NT2/D1 (cell line): ENCODE results near the gene LAMB1.

Experiments used
- DNase-seq: peaks from one replicate; pipeline ENCODE4 v3.0.0-alpha.2; 2011; ENCODE audit warnings: low read depth, low spot score
- H3K27me3 ChIP-seq: 2 replicates; pipeline ENCODE4 v1.6.0; 2011; ENCODE audit warnings: mild to moderate bottlenecking; ENCODE audit not compliant: insufficient read length, insufficient read depth
- H3K36me3 ChIP-seq: 2 replicates; pipeline ENCODE4 v1.6.1; 2011; ENCODE audit warnings: mild to moderate bottlenecking, low read length, mixed read lengths; ENCODE audit not compliant: insufficient read depth, insufficient read length
- H3K4me1 ChIP-seq: 2 replicates; pipeline ENCODE4 v1.5.1; 2011; ENCODE audit not compliant: insufficient read depth, insufficient read length
- H3K4me3 ChIP-seq: 2 replicates; pipeline ENCODE4 v1.5.1; 2011; ENCODE audit warnings: low read depth; ENCODE audit not compliant: insufficient read length
- H3K9ac ChIP-seq: 2 replicates; pipeline ENCODE4 v1.6.0; 2011; ENCODE audit warnings: low read depth; ENCODE audit not compliant: insufficient read length
- H3K9me3 ChIP-seq: 2 replicates; pipeline ENCODE4 v1.5.1; 2011; ENCODE audit warnings: mild to moderate bottlenecking, low read length; ENCODE audit not compliant: insufficient read depth
- SUZ12 ChIP-seq: IDR thresholded peaks from 2 replicates; pipeline ENCODE4 v1.6.1; 2011; ENCODE audit not compliant: insufficient read length, insufficient read depth; ENCODE audit errors: extremely low read depth
- YY1 ChIP-seq: IDR thresholded peaks from 2 replicates; pipeline ENCODE4 v1.6.1; 2011; ENCODE audit not compliant: insufficient read length, insufficient read depth
- ZNF274 ChIP-seq: IDR thresholded peaks from 2 replicates; pipeline ENCODE4 v1.6.1; 2011; ENCODE audit warnings: mild to moderate bottlenecking, low read depth, low read length

The LAMB1 gene

DNA sequence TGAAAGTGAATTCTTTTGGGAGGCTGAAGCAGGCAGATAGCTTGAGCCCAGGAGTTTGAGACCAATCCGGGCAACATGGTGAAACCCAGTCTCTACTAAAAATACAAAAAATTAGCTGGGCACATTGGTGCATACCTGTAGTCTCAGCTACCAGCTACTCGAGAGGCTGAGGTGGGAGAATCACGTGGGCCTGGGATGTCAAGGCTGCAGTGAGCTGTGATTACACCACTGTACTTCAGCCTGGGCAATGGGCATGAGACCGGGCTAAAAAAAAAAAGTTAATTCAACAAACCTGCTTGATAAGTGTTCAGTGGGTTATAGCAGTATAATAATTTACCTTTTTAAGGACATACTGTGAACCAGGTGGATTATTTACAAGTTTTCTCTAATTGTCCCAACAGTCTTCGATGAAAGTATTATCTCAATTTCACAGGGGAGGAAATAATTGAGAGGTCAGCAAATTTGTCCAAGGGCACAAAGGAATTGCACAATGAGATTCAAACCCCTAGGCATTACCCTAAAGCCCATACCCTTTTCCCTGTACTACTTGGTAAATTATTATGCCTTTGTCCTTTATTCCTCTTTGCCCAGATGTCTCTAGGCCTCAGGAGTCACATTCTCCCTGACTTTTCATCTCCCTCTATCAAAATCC, 125.1 kb downstream of the LAMB1 start:
- Histone ChIP-seq H3K9ac (no peak overlapping the region), H3K4me1 (no peaks in the 10 kb centered on the region), H3K9me3 (no peaks in the 10 kb centered on the region), H3K36me3 (no peaks in the 10 kb centered on the region), H3K27me3 (no peaks in the 10 kb centered on the region), H3K4me3 (no peak overlapping the region)
- no peak for TF ChIP-seq ZNF274
- no peak for TF ChIP-seq YY1
- no peak for TF ChIP-seq SUZ12
- no peak for DNase-seq

- no peak for DNase-seq
- no peak for TF ChIP-seq YY1
- no peak for TF ChIP-seq SUZ12
- no peak for TF ChIP-seq ZNF274
- Histone ChIP-seq H3K9ac (no peak overlapping the region), H3K36me3 (no peaks in the 10 kb centered on the region), H3K4me1 (no peaks in the 10 kb centered on the region), H3K9me3 (no peaks in the 10 kb centered on the region), H3K27me3 (no peaks in the 10 kb centered on the region), H3K4me3 (no peak overlapping the region)
These were observed 126.0 kb downstream of the LAMB1 start for GRCh38 chr7:107876916-107877315.

DNA sequence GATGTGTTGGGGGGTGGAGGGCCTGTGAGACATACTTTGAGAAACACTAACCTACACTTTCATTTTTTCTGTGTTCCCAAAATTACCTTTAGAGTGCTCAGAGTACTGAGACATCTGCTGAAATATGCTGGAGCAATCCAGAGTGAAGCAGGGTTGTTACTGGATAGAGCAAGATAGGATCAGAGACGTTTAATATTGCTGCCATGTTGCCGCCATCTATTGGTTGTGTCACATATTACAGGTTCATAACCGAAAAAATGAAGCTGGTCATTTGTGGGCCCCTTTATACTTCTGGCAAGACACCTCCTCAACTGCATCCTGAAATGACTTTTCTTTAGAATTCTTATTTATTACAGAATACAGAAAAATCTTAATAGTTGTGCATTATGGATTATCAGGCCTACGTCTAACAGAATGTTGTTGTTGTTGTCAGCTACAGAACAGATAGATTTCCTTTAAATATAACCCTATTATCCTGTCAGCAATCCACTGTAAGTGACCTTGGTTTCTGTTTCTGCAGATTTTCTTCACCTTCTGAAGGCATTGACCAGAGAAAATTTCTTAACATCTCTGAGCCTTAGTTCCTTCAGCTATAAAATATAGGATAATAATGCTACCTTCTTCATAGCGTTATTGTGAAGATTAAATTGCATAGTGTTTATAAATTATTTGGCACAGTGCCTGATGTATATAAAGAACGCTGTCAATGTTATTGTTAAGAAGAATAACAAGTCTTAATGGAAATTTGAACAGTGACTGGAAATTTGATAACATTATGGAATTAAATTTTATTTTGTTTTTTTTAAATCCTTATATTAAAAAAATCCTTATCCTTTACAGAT, 128.1 kb downstream of the LAMB1 start:
- no peaks in the 10 kb centered on the region for H3K27me3 ChIP-seq
- no peak overlapping the region for H3K9ac ChIP-seq
- H3K4me3 ChIP-seq, result no peak overlapping the region
- H3K4me1 ChIP-seq, result no peaks in the 10 kb centered on the region
- no peaks in the 10 kb centered on the region for H3K36me3 ChIP-seq
- DNase-seq, result peak; percentile 30
- TF ChIP-seq ZNF274 (no peak), SUZ12 (no peak)
- no peaks in the 10 kb centered on the region for H3K9me3 ChIP-seq

GRCh38 chr7:107874111-107874510, 128.8 kb downstream of the LAMB1 start:
- Histone ChIP-seq H3K9ac (no peak overlapping the region), H3K9me3 (no peaks in the 10 kb centered on the region), H3K4me1 (no peaks in the 10 kb centered on the region), H3K27me3 (no peaks in the 10 kb centered on the region), H3K36me3 (no peaks in the 10 kb centered on the region), H3K4me3 (no peak overlapping the region)
- TF ChIP-seq YY1, result no peak
- no peak for TF ChIP-seq ZNF274
- TF ChIP-seq SUZ12, result no peak
- DNase-seq, result no peak
